ENCODE data around the gene WDR45.

Gene WDR45

DNA sequence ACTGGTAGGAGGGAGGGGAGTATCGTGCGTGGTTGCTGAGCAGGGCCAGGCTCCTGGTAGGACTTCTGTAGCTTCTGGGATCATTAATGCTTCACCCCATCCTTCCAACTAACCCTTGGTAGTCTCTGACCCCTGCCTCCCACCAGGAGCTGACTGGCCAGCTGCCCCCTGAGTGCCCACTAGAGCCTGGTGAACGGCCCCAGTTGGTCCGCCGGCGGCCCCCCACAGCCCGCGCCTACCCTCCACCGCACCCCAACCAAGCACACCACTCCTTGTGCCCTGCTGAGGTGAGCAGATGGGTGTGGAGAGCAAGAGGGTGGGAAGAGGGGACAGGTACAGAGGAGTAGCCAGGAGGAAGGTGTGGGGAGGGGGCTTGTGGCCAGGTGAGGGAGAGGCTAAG lies 16.0 kb downstream of the WDR45 start:
- Histone ChIP-seq H3K18ac (ENCODE audit: low read depth in 1 of 2, low read length in 2 of 2) (no peak overlapping the region), H4K91ac (ENCODE audit: low read length) (no peak overlapping the region), H2BK12ac (ENCODE audit: low read length in 2 of 2) (no peak overlapping the region), H2BK5ac (ENCODE audit: low read depth, low read length, poor library complexity, severe bottlenecking) (no peak overlapping the region), H3K9ac (ENCODE audit: low read length) (no peak overlapping the region), H4K8ac (ENCODE audit: low read length) (no peak overlapping the region), H3K4me3 (ENCODE audit: insufficient read depth in 1 of 2, low read depth in 1 of 2, low read length in 2 of 2) (no peak overlapping the region), H3K4ac (ENCODE audit: low read depth in 1 of 2, low read length in 2 of 2) (no peak overlapping the region), H3K4me2 (ENCODE audit: low read length, poor library complexity, severe bottlenecking) (no peak overlapping the region), H3K4me1 (ENCODE audit: control insufficient read depth, insufficient read depth, low read depth, low read length) (peaks cover 4% of the 10 kb centered on the region), H3K27ac (ENCODE audit: low read length, poor library complexity, severe bottlenecking) (no peak overlapping the region), H3K79me1 (replicated peaks; ENCODE audit: low read length, poor library complexity, severe bottlenecking) (peaks cover 20% of the 10 kb centered on the region), H2AFZ (ENCODE audit: low read depth, low read length) (no peak overlapping the region), H3K14ac (ENCODE audit: low read length in 2 of 2) (no peak overlapping the region), H2AK5ac (ENCODE audit: low read length, severe bottlenecking) (no peak overlapping the region), H2BK15ac (ENCODE audit: low read depth, poor library complexity, severe bottlenecking) (no peak overlapping the region), H3K9me3 (ENCODE audit: control insufficient read depth, low read length) (no peaks in the 10 kb centered on the region), H3K23ac (ENCODE audit: low read length in 2 of 2) (no peak overlapping the region), H3K27me3 (ENCODE audit: control insufficient read depth in 1 of 2, insufficient read depth in 1 of 2, low read length in 2 of 2) (peaks cover 0 to 5% of the 10 kb centered on the region in 2 experiments), H2BK120ac (ENCODE audit: low read depth, low read length) (no peak overlapping the region), H3K36me3 (ENCODE audit: control insufficient read depth in 1 of 2, insufficient read depth in 2 of 2, low read depth in 1 of 2, low read length in 2 of 2) (peaks cover 10 to 58% of the 10 kb centered on the region in 2 experiments)
- WGBS, result no CpG with 5 or more reads among the region's 9 CpGs
- DNase-seq, result no peak

DNA sequence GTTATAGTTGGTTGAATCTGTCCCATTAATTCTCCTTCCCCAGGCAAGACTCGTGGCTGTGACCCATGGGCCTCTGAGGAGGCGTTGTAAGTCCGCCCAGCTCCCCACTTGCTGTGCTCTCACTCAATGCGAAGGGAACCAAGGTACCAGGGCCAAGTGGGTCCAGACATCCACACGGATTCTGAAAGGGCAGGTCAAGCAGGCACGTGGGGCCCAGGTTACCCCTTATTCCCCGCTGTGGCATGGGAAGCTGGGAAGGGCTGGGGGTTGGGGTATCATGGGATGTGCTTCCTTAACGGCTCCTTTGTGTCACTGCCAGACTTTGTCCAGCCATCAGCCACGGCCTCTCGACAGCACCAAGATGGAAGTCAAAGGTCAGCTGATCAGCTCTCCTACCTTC lies 17.8 kb downstream of the WDR45 start:
- no peak overlapping the region for H3K27ac ChIP-seq (ENCODE audit: low read length, poor library complexity, severe bottlenecking)
- no peak for DNase-seq
- WGBS, result 95% methylated on average over 9 of the region's 10 CpGs

DNA sequence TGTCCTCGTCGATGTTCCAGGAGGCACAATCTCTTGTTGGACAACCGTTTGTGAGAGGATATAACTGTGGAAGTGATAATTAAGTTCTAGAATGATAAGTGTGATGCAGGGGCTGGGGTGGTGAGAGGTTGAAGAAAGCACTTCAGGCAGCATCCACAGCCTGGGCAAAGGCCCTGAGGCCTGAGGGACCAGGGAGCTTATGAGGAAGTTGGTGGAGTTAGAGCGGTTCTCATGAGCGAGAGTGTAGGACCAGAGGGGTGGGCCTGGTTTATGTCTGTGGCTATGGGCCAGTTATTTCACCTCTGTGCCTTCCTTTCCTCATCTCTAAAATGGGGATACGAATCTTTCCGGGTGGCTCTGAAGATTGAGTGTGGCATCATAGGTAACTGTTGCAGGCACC lies 18.2 kb downstream of the WDR45 start:
- Histone ChIP-seq H2BK15ac (ENCODE audit: low read depth, poor library complexity, severe bottlenecking) (no peak overlapping the region), H3K4ac (ENCODE audit: low read depth in 1 of 2, low read length in 2 of 2) (no peak overlapping the region), H3K18ac (ENCODE audit: low read depth in 1 of 2, low read length in 2 of 2) (no peak overlapping the region), H3K9me3 (ENCODE audit: control insufficient read depth, low read length) (no peaks in the 10 kb centered on the region), H3K79me1 (replicated peaks; ENCODE audit: low read length, poor library complexity, severe bottlenecking) (peaks cover 24% of the 10 kb centered on the region), H2AFZ (ENCODE audit: low read depth, low read length) (no peak overlapping the region), H3K4me1 (ENCODE audit: control insufficient read depth, insufficient read depth, low read depth, low read length) (peaks cover 4% of the 10 kb centered on the region), H3K4me2 (ENCODE audit: low read length, poor library complexity, severe bottlenecking) (no peak overlapping the region), H3K23ac (ENCODE audit: low read length in 2 of 2) (no peak overlapping the region), H3K9ac (ENCODE audit: low read length) (no peak overlapping the region), H2BK120ac (ENCODE audit: low read depth, low read length) (no peak overlapping the region), H4K8ac (ENCODE audit: low read length) (no peak overlapping the region), H3K36me3 (ENCODE audit: control insufficient read depth in 1 of 2, insufficient read depth in 2 of 2, low read depth in 1 of 2, low read length in 2 of 2) (peaks cover 3 to 39% of the 10 kb centered on the region in 2 experiments), H2BK5ac (ENCODE audit: low read depth, low read length, poor library complexity, severe bottlenecking) (no peak overlapping the region), H3K4me3 (ENCODE audit: insufficient read depth in 1 of 2, low read depth in 1 of 2, low read length in 2 of 2) (no peak overlapping the region), H3K27me3 (ENCODE audit: control insufficient read depth in 1 of 2, insufficient read depth in 1 of 2, low read length in 2 of 2) (peaks cover 0 to 8% of the 10 kb centered on the region in 2 experiments), H2BK12ac (ENCODE audit: low read length in 2 of 2) (no peak overlapping the region), H3K27ac (ENCODE audit: low read length, poor library complexity, severe bottlenecking) (no peak overlapping the region), H3K14ac (ENCODE audit: low read length in 2 of 2) (no peak overlapping the region), H2AK5ac (ENCODE audit: low read length, severe bottlenecking) (no peak overlapping the region), H4K91ac (ENCODE audit: low read length) (no peak overlapping the region)
- 81% methylated on average over 3 of the region's 7 CpGs for WGBS
- no peak for DNase-seq

More for the DNA sequence above, 17.8 kb downstream of the WDR45 start:
- no peak overlapping the region for H3K18ac ChIP-seq (ENCODE audit: low read depth in 1 of 2, low read length in 2 of 2)
- H2BK15ac ChIP-seq (ENCODE audit: low read depth, poor library complexity, severe bottlenecking), result no peak overlapping the region
- peaks cover 7 to 43% of the 10 kb centered on the region in 2 experiments for H3K36me3 ChIP-seq (ENCODE audit: control insufficient read depth in 1 of 2, insufficient read depth in 2 of 2, low read depth in 1 of 2, low read length in 2 of 2)
- H2AK5ac ChIP-seq (ENCODE audit: low read length, severe bottlenecking), result no peak overlapping the region
- H3K9me3 ChIP-seq (ENCODE audit: control insufficient read depth, low read length), result no peaks in the 10 kb centered on the region
- H4K8ac ChIP-seq (ENCODE audit: low read length), result no peak overlapping the region
- H2BK12ac ChIP-seq (ENCODE audit: low read length in 2 of 2), result no peak overlapping the region
- no peak overlapping the region for H3K23ac ChIP-seq (ENCODE audit: low read length in 2 of 2)
- H3K4me1 ChIP-seq (ENCODE audit: control insufficient read depth, insufficient read depth, low read depth, low read length), result peaks cover 4% of the 10 kb centered on the region
- no peak overlapping the region for H3K4ac ChIP-seq (ENCODE audit: low read depth in 1 of 2, low read length in 2 of 2)
- H2AFZ ChIP-seq (ENCODE audit: low read depth, low read length), result no peak overlapping the region
- H3K79me1 ChIP-seq (replicated peaks; ENCODE audit: low read length, poor library complexity, severe bottlenecking), result peaks cover 24% of the 10 kb centered on the region
- H4K91ac ChIP-seq (ENCODE audit: low read length), result no peak overlapping the region
- no peak overlapping the region for H3K9ac ChIP-seq (ENCODE audit: low read length)
- H3K4me3 ChIP-seq (ENCODE audit: insufficient read depth in 1 of 2, low read depth in 1 of 2, low read length in 2 of 2), result no peak overlapping the region
- H3K4me2 ChIP-seq (ENCODE audit: low read length, poor library complexity, severe bottlenecking), result no peak overlapping the region
- H3K14ac ChIP-seq (ENCODE audit: low read length in 2 of 2), result no peak overlapping the region
- H2BK120ac ChIP-seq (ENCODE audit: low read depth, low read length), result no peak overlapping the region
- no peak overlapping the region for H2BK5ac ChIP-seq (ENCODE audit: low read depth, low read length, poor library complexity, severe bottlenecking)
- peaks cover 0 to 8% of the 10 kb centered on the region in 2 experiments for H3K27me3 ChIP-seq (ENCODE audit: control insufficient read depth in 1 of 2, insufficient read depth in 1 of 2, low read length in 2 of 2)

DNA sequence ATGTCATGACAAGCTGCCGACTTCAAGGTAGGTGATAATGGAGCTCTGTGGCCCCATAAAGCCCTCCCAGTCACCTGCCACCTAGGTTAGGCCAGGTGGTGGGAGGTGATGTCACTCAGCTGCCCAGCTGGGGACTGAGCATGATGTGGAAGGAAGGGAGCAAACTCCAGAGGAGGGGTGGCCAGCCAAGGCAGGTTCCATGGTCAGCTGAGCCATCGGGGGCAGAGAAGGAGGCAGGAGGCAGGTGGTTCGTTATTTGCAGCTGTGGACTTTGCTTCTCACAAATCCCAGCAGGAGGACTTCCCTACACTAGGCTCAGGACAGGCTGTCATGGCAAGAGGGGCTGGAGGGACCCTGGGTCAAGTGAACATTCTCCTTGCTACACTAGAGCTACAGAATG lies 18.8 kb downstream of the WDR45 start:
- no peak overlapping the region for H4K91ac ChIP-seq (ENCODE audit: low read length)
- no peak overlapping the region for H2BK15ac ChIP-seq (ENCODE audit: low read depth, poor library complexity, severe bottlenecking)
- H3K9ac ChIP-seq (ENCODE audit: low read length), result no peak overlapping the region
- no peak overlapping the region for H4K8ac ChIP-seq (ENCODE audit: low read length)
- peaks cover 4% of the 10 kb centered on the region for H3K4me1 ChIP-seq (ENCODE audit: control insufficient read depth, insufficient read depth, low read depth, low read length)
- H3K79me1 ChIP-seq (replicated peaks; ENCODE audit: low read length, poor library complexity, severe bottlenecking), result peaks cover 24% of the 10 kb centered on the region
- H3K27me3 ChIP-seq (ENCODE audit: control insufficient read depth in 1 of 2, insufficient read depth in 1 of 2, low read length in 2 of 2), result peaks cover 0 to 8% of the 10 kb centered on the region in 2 experiments
- H3K4ac ChIP-seq (ENCODE audit: low read depth in 1 of 2, low read length in 2 of 2), result no peak overlapping the region
- H3K4me2 ChIP-seq (ENCODE audit: low read length, poor library complexity, severe bottlenecking), result no peak overlapping the region
- H3K18ac ChIP-seq (ENCODE audit: low read depth in 1 of 2, low read length in 2 of 2), result no peak overlapping the region
- H2AK5ac ChIP-seq (ENCODE audit: low read length, severe bottlenecking), result no peak overlapping the region
- 100% methylated on average over 1 of the region's 3 CpGs for WGBS
- H3K14ac ChIP-seq (ENCODE audit: low read length in 2 of 2), result no peak overlapping the region
- no peak overlapping the region for H3K27ac ChIP-seq (ENCODE audit: low read length, poor library complexity, severe bottlenecking)
- no peak overlapping the region for H3K23ac ChIP-seq (ENCODE audit: low read length in 2 of 2)
- no peaks in the 10 kb centered on the region for H3K9me3 ChIP-seq (ENCODE audit: control insufficient read depth, low read length)
- peaks cover 0 to 38% of the 10 kb centered on the region in 2 experiments for H3K36me3 ChIP-seq (ENCODE audit: control insufficient read depth in 1 of 2, insufficient read depth in 2 of 2, low read depth in 1 of 2, low read length in 2 of 2)
- no peak overlapping the region for H2BK120ac ChIP-seq (ENCODE audit: low read depth, low read length)
- H3K4me3 ChIP-seq (ENCODE audit: insufficient read depth in 1 of 2, low read depth in 1 of 2, low read length in 2 of 2), result no peak overlapping the region
- no peak overlapping the region for H2BK12ac ChIP-seq (ENCODE audit: low read length in 2 of 2)
- no peak for DNase-seq
- no peak overlapping the region for H2AFZ ChIP-seq (ENCODE audit: low read depth, low read length)
- H2BK5ac ChIP-seq (ENCODE audit: low read depth, low read length, poor library complexity, severe bottlenecking), result no peak overlapping the region
